HCT116 (cell line): ENCODE results near the gene GRIA4.

Source experiments
- CEBPB ChIP-seq: IDR thresholded peaks from 2 replicates; pipeline ENCODE4 v1.6.1; 2012; ENCODE audit warnings: low read depth
- EZH2 ChIP-seq: fragments of 200-600 bp; sonication (generic); IDR thresholded peaks from 2 replicates; pipeline ENCODE4 v1.6.1; 2017; ENCODE audit warnings: antibody characterized with exemption, mixed run types
- EZH2phosphoT487 ChIP-seq: fragments of 200-600 bp; IDR thresholded peaks from 2 replicates; pipeline ENCODE4 v1.6.1; 2018; ENCODE audit warnings: antibody characterized with exemption, borderline replicate concordance
- POLR2A ChIP-seq: IDR thresholded peaks from 2 replicates; pipeline ENCODE4 v1.7.0; 2011; ENCODE audit warnings: borderline replicate concordance; ENCODE audit not compliant: insufficient read depth, insufficient read length; ENCODE audit errors: extremely low read depth
- POLR2AphosphoS5 ChIP-seq: IDR thresholded peaks from 2 replicates; pipeline ENCODE4 v1.6.1; 2011; ENCODE audit warnings: mild to moderate bottlenecking, low read depth, low read length, moderate library complexity
- RAD21 ChIP-seq: IDR thresholded peaks from 2 replicates; pipeline ENCODE4 v1.6.1; 2012; ENCODE audit warnings: low read depth, mild to moderate bottlenecking
- SP1 ChIP-seq: IDR thresholded peaks from 2 replicates; pipeline ENCODE4 v1.6.1; 2012; ENCODE audit warnings: low read depth
- SRF ChIP-seq: IDR thresholded peaks from 2 replicates; pipeline ENCODE4 v1.6.1; 2012; ENCODE audit warnings: low read depth
- YY1 ChIP-seq: IDR thresholded peaks from 2 replicates; pipeline ENCODE4 v1.6.1; 2011; ENCODE audit warnings: low read length, low read depth, moderate library complexity, mild to moderate bottlenecking; ENCODE audit not compliant: insufficient replicate concordance; ENCODE audit errors: extremely low read depth
- ZFX ChIP-seq: fragments of 450-650 bp; IDR thresholded peaks from 2 replicates; pipeline ENCODE4 v1.6.1; 2017
- TF ChIP-seq, protein P1 (sequence below), 3 experiments: fragments of 200-600 bp in 1 of 3; sonication (generic) in 1 of 3; IDR thresholded peaks in 2 of 3; conservative IDR thresholded peaks in 1 of 3; 2 replicates each; pipeline ENCODE4 v1.5.1; 2012 to 2017; ENCODE audit warnings: low read depth in 2 of 3, low read length in 2 of 3, antibody characterized with exemption in 1 of 3, borderline replicate concordance in 1 of 3, control low read depth in 1 of 3, mild to moderate bottlenecking in 1 of 3, mixed read lengths in 1 of 3, mixed run types in 1 of 3, moderate library complexity in 1 of 3; ENCODE audit not compliant: insufficient read depth in 1 of 3
- TF ChIP-seq, protein P2 (sequence below): IDR thresholded peaks from 2 replicates; pipeline ENCODE4 v1.6.1; 2012

DNA sequence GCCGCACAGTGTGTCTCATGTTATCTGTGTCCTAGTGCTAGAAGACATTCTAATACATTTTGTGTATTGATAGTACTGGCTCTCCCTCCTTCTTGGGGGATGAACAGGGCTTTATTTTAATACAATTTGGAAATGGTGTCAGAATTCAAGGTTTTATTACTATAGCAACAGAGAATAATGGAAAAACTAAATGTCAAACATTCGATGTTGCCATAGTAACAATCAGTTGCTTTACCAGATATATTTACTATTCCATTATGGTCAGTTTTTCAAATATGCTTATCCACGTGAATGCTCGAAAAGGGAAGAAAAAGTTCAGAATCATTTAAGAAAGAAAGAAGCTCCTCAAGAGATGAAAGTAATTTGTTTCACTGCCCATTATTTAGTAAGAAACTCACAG, 420.7 kb downstream of the GRIA4 start:
- no peak for TF ChIP-seq POLR2A
- no peak for TF ChIP-seq YY1
- TF ChIP-seq SP1 = no peak
- TF ChIP-seq, protein P1, sequence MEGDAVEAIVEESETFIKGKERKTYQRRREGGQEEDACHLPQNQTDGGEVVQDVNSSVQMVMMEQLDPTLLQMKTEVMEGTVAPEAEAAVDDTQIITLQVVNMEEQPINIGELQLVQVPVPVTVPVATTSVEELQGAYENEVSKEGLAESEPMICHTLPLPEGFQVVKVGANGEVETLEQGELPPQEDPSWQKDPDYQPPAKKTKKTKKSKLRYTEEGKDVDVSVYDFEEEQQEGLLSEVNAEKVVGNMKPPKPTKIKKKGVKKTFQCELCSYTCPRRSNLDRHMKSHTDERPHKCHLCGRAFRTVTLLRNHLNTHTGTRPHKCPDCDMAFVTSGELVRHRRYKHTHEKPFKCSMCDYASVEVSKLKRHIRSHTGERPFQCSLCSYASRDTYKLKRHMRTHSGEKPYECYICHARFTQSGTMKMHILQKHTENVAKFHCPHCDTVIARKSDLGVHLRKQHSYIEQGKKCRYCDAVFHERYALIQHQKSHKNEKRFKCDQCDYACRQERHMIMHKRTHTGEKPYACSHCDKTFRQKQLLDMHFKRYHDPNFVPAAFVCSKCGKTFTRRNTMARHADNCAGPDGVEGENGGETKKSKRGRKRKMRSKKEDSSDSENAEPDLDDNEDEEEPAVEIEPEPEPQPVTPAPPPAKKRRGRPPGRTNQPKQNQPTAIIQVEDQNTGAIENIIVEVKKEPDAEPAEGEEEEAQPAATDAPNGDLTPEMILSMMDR (IDR thresholded peaks at IDR 0.05 in 2 of 3, conservative IDR thresholded peaks at IDR 0.05 in 1 of 3; ENCODE audit: borderline replicate concordance in 1 of 3, insufficient read depth in 1 of 3, low read depth in 2 of 3, low read length in 2 of 3) = no peak
- no peak for TF ChIP-seq CEBPB
- TF ChIP-seq RAD21 = no peak
- no peak for TF ChIP-seq ZFX
- TF ChIP-seq EZH2 = no peak
- TF ChIP-seq, protein P2, sequence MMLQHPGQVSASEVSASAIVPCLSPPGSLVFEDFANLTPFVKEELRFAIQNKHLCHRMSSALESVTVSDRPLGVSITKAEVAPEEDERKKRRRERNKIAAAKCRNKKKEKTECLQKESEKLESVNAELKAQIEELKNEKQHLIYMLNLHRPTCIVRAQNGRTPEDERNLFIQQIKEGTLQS = no peak
- no peak for TF ChIP-seq EZH2phosphoT487
- TF ChIP-seq SRF = no peak
- no peak for TF ChIP-seq POLR2AphosphoS5
